Measurements from ENCODE around the gene WDR75.
"Not testable (repeated sequence)": the region's sequence is repeated elsewhere in the genome, so short reads cannot be mapped to it uniquely, and the experiment has no call there.

Gene WDR75

DNA sequence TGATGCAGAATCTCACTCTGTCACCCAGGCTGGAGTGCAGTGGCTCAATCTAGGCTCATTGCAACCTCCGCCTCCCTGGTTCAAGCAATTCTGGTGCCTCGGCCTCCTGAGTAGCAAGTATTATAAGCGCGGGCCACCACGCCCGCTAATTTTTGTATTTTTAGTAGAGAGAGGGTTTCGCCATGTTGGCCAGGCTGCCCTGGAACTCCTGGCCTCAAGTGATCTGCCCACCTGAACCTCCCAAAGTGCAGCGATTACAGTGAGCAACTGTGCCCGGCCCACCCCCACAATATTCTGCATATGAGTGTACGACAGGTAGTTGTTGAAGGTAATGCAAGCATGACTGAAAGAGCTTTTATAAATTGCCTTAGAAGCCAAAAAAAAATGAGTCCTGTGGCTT is 1.2 kb downstream of the WDR75 start:
- no peak for DNase-seq

DNA sequence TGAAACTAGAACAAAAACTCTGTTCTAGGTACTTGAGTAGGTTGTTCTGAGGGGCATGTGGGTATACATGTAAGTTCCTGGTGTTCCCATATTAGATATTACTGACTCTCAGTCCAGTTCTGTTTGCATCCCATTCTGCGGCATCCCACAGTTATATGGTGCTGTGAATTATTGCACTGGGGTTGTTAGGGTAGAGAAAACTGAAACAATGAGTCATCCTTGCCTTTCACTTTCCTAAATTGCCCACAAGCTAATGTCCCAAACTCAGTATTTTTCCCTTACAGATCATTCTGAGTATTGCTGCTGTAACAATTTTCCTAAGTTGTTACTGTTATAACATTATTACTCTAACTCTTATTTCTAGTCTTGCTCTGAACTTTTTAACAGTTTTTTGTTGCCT is 3.0 kb downstream of the WDR75 start:
- no peak for DNase-seq

DNA sequence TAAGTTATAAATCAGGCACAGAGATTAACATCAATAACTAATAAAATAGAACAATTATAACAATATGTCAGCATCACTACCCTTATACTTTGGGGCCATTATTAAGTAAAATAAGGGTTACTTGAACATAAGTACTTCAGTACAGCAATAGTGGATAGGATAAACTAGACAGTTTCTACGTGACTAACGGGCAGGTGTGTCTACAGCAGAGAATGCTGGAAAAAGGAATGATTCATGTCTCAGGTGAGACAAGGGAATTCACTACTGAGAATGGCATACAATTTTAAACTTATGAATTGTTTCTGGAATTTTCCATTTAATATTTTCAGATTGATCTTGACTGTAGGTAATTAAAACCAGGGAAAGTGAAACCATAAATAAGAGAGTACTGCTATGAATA is 5.5 kb downstream of the WDR75 start:
- no peak for DNase-seq

DNA sequence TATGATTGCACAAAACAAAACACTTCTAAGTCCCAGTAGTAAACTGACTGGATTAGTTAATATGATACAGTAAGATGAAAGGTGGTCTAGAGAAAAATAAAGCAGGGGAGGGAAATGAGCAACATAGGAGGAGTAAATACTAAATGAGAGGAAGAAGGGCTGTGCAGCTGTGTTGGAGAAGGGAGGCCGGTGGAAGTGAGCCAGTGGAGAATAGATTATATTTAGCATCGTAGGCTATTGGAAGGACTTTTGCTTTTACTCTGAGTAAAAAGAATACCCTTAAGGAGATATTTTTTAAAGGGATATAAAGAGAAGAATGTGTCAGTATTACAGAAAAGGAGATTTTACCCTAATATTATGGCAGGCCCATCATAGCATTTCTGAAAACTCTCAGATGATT is 12.7 kb downstream of the WDR75 start:
- no peak for DNase-seq

DNA sequence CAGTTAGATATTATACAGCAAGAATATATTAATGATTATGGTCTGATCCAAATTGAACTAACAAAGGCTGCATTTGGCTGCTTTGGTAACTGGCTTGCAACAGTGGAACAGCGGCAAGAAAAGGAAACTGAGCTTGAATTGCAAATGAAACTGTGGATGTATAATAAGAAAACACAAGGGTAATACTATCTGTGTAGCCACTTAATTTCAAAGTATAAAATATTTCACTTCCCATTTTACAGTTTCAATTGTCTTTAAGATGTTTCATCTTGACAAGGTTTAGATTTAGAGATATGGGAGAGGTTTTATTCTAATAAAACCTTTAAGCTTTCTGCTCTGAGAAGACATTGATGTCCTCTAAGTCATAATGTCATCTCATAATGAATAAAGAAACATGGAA is 23.8 kb downstream of the WDR75 start:
- no peak for DNase-seq

DNA sequence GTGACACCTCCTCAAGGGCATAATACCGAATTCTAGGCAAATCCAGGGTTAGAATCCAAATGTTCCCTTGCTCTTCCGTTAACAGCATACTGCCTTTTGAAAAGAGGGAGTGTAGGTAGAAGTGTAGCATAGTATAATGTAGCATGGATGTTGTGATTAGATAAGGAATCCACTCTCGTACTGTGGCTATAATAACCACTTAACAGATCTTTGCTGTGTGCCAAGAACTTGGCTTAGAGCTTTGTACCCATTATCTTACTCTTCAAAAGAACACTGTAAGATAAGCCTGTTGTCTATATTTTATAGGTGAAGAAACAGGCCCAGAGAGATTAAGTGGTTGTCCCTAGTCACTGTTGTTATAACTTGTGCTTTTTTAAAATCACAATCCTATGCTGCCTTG is 24.2 kb downstream of the WDR75 start:
- DNase-seq, result no peak

DNA sequence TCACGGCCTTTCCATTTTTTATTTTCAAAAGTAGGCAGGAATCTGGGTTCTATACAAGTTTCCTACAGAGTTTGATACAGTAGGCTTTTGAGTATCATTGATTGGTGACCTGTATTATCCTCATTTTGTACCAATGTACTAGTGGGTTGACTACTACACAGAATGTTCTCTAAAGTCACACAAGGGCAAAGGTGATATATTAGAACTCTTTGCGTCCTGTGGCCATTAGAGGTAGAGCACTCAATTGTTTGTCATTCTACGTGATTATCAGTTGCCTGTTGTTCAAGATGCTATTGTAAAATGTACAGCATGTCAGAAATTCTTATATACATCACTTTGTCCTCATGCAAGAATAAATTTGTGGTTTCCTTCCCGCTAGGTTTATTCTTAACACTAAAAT is 24.8 kb downstream of the WDR75 start:
- no peak for DNase-seq

- no peak for DNase-seq
Measured at GRCh38 chr2:189466656-189467055, 25.4 kb downstream of the WDR75 start.

GRCh38 chr2:189467160-189467559 is 25.9 kb downstream of the WDR75 start:
- DNase-seq, result no peak

- DNase-seq, result no peak
Measured at GRCh38 chr2:189467593-189467992, 26.3 kb downstream of the WDR75 start.

GRCh38 chr2:189474526-189474925 is 33.3 kb downstream of the WDR75 start:
- no peak for DNase-seq

DNA sequence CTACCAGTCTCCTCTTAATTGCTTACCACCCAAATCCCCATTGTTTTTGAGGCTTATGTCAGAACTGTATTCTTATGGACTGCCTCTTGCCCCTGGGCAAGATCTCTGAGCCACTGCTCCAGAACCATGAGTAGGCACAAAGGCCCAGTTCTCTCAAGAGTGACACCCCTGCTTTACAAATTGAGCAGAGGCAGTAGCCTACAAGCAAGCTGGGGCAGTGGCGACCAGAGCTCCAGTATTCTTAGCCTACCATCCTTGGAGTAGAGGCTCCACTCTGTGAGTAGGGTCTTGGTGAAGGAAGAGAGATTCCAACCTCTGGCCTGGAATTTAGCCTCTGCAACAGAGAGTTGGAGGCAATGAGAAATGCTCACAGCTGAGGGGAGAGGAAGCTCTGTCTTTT is 36.5 kb downstream of the WDR75 start:
- no peak for DNase-seq

GRCh38 chr2:189478289-189478688 is 37.0 kb downstream of the WDR75 start:
- not testable (repeated sequence) for DNase-seq

- DNase-seq, result no peak
Measured at GRCh38 chr2:189481071-189481470, 39.8 kb downstream of the WDR75 start.

DNA sequence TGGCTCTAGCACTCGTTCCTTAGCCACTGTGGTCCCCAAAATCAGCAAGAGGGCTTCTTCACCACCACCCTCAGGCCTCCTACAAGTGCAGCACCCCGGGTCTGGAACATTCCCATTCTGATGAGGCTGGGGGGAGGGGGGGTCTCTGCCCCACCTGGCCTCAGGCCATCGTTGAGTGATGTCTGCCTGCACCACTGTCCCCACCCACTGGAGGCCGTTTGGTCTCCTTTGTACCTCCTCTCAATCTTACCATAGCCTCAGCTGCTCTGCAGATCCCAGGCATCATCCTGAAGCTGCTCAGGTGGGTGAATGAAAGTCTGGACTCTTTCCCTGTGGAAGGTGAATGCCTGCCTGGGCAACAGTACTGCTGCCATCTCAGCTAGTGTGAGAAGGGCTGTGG is 42.3 kb downstream of the WDR75 start:
- DNase-seq, result no peak

DNA sequence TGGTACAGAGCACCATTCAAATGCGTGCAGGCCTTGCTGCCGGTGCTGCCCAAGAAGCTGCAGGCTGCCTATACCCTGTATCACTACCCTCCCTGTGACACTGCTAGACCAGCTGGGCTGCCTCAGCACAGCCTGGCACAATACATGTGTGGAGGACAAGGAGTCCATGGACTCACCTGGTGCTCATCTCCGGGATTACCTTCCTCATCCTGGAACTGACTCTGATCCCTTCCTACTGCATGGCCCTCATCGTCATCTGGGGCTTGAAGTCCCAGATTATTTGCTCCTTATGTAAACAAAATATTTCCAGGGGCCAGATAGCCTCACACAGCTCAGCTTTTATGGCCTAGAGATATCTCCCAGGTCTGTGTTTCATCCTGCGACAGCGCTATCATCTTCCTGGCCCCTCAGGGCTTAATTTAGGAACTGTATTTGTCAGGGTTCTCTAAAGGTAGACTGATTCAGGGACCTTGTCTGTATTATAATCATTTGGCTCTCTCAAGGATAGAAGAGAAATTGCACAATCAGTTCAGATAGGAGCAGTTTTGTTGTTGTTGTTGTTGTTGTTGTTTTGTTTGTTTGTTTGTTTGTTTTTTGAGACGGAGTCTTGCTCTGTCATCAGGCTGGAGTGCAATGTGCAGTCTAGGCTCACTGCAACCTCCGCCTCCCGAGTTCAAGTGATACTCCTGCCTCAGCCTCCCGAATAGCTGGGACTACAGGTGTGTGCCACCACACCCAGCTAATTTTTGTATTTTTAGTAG is 42.9 kb downstream of the WDR75 start:
- DNase-seq, result no peak

GRCh38 chr2:189485146-189485545 is 43.9 kb downstream of the WDR75 start:
- no peak for DNase-seq

DNA sequence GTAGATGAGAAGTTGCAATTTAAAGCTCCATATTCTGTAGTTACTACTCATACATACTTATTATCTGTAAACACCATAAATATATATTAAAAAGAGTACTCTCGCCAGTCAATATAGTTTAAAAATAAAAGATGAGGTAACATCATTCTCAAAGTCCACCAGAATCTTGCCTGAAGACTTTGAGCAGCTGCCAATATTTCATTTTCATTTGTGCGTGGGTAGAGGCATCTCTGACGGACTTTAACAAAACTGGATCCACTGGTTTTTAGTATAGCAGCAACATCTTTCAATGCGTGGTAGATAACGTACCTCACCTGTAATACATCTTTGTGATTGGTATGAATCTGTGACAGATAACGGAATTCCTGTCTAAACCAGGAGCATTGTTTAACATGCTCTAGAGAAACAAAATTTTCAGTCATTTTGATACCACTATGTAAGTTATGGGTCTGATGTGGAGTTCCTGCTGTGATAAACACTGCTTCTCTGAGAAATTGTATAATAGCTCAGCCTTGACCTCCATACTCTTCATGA is 45.0 kb downstream of the WDR75 start:
- DNase-seq, result no peak

GRCh38 chr2:189487283-189488007 is 46.2 kb downstream of the WDR75 start:
- no peak for DNase-seq

GRCh38 chr2:189488008-189488310 is 46.7 kb downstream of the WDR75 start:
- no peak for DNase-seq

- no peak for DNase-seq
Measured at GRCh38 chr2:189492451-189492850, 51.2 kb downstream of the WDR75 start.

- DNase-seq, result no peak
Measured at GRCh38 chr2:189498205-189498604, 56.9 kb downstream of the WDR75 start.

- DNase-seq, result no peak
Measured at GRCh38 chr2:189499137-189499536, 57.9 kb downstream of the WDR75 start.

DNA sequence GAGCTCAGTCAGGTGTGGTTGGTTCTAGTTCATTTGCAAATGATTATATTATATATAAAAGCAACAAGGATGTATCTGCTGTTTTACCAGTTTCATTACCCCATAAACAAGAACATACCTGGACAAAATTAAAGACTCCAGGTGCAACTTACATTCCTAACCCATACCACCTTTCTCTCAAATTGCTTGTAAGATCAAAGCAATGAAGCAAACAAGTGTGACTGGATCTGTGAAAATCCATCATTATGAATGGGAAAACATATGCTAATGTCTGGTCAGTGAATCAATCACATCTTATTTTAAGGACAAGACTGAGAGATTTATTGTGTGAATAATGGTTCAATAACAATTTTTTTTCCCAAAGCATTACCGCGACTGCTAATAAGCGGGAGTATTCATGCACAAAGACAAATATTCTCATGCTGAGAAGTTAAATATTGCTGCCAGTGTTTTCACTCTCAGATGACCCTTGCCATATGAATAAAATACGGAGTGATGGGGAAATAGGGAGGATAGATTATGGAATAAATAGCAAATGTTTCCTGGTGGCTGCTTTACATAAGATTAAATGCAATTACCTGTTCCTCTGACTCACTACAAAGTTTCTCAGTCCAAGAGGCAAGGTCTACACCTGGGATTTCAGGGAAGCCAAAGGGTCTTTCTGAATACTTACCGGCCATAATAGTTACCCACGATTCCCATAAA is 59.3 kb downstream of the WDR75 start:
- no peak for DNase-seq

All from stimulated activated CD4-positive, alpha-beta T cell treated with anti-CD3 and anti-CD28 coated beads, Interleukin-4, amount 100 ng/mL, for 4 hours (primary cell).